NT2/D1 (cell line): ENCODE data around the gene HEXIM1.

ENCODE experiments used
- YY1 ChIP-seq: IDR thresholded peaks from 2 replicates; pipeline ENCODE4 v1.6.1; 2011; ENCODE audit not compliant: insufficient read length, insufficient read depth
- ZNF274 ChIP-seq: IDR thresholded peaks from 2 replicates; pipeline ENCODE4 v1.6.1; 2011; ENCODE audit warnings: mild to moderate bottlenecking, low read depth, low read length

GRCh38 chr17:45197108-45197507 is 48.8 kb downstream of the HEXIM1 start:
- TF ChIP-seq YY1 (no peak), ZNF274 (no peak)
